Stimulated activated naive CD8-positive, alpha-beta T cell treated with anti-CD3 and anti-CD28 coated beads, Interleukin-15, Interleukin-2, amounts not matched to agents 100 ng/mL and 50 ng/mL, for 24 hours (primary cell): ENCODE results near the gene DROSHA.

Experiments used
- H3K27ac Mint-ChIP-seq: one replicate; pipeline ENCODE4 v1.8.0; 2021; ENCODE audit warnings: mild to moderate bottlenecking, mixed read lengths
- H3K27me3 Mint-ChIP-seq: one replicate; pipeline ENCODE4 v1.8.0; 2021; ENCODE audit warnings: mixed read lengths
- H3K36me3 Mint-ChIP-seq: one replicate; pipeline ENCODE4 v1.8.0; 2021; ENCODE audit warnings: low read depth, mixed read lengths
- H3K4me1 Mint-ChIP-seq: one replicate; pipeline ENCODE4 v1.8.0; 2021; ENCODE audit warnings: low read depth, mixed read lengths
- H3K4me3 Mint-ChIP-seq: one replicate; pipeline ENCODE4 v1.8.0; 2021; ENCODE audit warnings: mild to moderate bottlenecking, mixed read lengths
- H3K9me3 Mint-ChIP-seq: one replicate; pipeline ENCODE4 v1.8.0; 2021; ENCODE audit warnings: mixed read lengths

Gene DROSHA

DNA sequence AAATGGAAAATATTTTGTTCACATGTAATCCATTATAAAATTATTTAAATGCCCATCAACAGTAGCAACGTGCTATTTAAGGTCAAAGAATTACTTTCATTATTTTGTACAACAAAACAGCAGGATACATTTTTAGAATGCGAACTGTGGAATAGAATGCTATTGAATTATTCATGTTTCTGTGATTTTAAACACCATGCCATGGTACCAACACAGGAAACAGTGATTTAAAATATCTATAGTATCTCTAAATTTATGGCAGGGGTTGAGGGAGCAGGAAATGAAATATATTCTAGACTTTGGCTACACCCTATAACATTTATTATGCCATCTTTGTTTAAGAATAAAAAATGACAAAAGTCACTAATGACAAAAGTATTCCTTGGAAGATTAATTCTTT is 62.4 kb downstream of the DROSHA start:
- Mint-ChIP-seq H3K4me1 (no peaks in the 10 kb centered on the region), H3K9me3 (peaks cover 4% of the 10 kb centered on the region), H3K4me3 (no peak overlapping the region), H3K27me3 (no peaks in the 10 kb centered on the region), H3K27ac (no peak overlapping the region), H3K36me3 (peaks cover 79% of the 10 kb centered on the region)

DNA sequence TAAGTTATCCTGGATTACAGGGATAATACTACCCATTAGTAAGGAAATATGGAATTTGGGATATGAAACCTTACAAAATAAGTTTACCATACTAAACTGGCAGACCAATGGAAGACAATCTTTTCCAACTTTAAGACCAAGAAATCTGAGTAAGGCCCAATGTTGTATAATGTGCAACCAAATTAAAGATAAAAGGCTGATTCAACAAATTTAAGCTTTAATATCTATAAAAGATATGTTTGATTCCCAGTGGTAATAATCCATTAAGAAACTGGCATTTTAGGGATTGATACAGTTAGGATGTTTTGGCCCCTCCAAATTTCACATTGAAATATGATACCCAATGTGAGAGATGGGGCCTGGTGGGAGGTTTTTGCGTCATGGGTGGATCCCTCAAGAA is 66.6 kb downstream of the DROSHA start:
- H3K27me3 Mint-ChIP-seq: no peaks in the 10 kb centered on the region
- peaks cover 92% of the 10 kb centered on the region for H3K36me3 Mint-ChIP-seq
- no peak overlapping the region for H3K4me3 Mint-ChIP-seq

DNA sequence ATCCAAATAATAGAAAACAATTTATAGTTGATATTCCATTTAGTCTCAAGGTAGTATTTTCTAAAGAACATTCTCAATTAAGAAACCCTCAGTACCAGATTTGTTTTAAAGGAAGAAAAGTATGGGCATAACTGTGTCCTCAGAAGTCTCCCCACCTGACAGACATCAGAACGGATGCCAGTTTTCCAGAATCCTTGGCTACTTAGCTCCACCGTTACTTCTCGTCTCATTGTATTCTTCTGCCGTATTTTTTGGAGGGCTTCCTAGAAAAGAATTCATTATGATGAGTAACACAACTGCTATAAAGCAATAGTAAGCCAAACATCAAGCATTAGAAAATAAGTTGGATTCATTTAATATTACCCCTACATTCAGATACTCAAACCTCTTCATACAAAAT is 67.8 kb downstream of the DROSHA start:
- no peaks in the 10 kb centered on the region for H3K27me3 Mint-ChIP-seq
- H3K4me3 Mint-ChIP-seq: no peak overlapping the region
- no peak overlapping the region for H3K27ac Mint-ChIP-seq
- H3K36me3 Mint-ChIP-seq: peaks cover 95% of the 10 kb centered on the region
- H3K9me3 Mint-ChIP-seq: peaks cover 31% of the 10 kb centered on the region
- H3K4me1 Mint-ChIP-seq: no peaks in the 10 kb centered on the region

More for the DNA sequence above, 66.6 kb downstream of the DROSHA start:
- Mint-ChIP-seq H3K4me1 (no peaks in the 10 kb centered on the region), H3K9me3 (peaks cover 21% of the 10 kb centered on the region), H3K27ac (no peak overlapping the region)

DNA sequence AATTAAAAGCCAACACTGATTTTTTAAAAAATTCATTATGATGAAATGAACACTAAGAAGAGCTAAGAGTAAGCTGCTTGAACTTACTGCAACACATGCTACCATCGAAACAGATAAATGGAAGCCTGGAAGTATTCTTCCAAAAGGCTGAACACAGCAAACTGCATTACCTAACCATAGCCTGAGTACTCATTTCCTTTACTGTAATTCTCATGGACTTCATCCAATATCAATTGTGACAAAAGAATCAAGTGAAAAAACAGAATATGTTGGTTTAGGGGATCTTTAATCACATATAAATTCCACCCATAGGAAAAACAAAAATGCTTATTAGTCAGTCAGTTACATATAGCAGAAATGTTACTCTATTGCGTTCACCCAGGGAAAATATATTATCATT is 68.5 kb downstream of the DROSHA start:
- peaks cover 31% of the 10 kb centered on the region for H3K9me3 Mint-ChIP-seq
- no peaks in the 10 kb centered on the region for H3K4me1 Mint-ChIP-seq
- no peaks in the 10 kb centered on the region for H3K27me3 Mint-ChIP-seq
- H3K36me3 Mint-ChIP-seq: peaks cover 95% of the 10 kb centered on the region
- H3K27ac Mint-ChIP-seq: no peak overlapping the region
- H3K4me3 Mint-ChIP-seq: no peak overlapping the region

DNA sequence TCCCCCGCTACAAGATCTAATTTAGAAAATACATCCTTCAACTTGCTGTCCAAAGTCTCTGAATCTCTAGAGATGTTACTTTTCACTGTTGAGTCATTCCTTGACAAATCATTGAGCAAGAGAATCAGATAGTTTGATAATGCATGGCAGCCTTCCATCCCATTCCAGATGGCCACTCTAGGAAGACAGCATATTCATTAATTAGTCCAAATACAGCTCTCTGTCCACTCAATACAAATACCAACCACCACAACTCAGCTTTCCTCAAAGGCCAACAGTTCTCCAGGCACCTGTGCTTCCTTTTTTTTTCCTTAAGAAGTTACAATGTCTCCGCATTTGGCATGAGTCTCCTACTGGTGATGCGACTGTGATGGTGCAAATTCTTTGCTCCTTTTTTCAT is 72.3 kb downstream of the DROSHA start:
- no peak overlapping the region for H3K27ac Mint-ChIP-seq
- no peaks in the 10 kb centered on the region for H3K4me1 Mint-ChIP-seq
- H3K9me3 Mint-ChIP-seq: peaks cover 43% of the 10 kb centered on the region
- peaks cover 92% of the 10 kb centered on the region for H3K36me3 Mint-ChIP-seq
- no peaks in the 10 kb centered on the region for H3K27me3 Mint-ChIP-seq
- H3K4me3 Mint-ChIP-seq: no peak overlapping the region

DNA sequence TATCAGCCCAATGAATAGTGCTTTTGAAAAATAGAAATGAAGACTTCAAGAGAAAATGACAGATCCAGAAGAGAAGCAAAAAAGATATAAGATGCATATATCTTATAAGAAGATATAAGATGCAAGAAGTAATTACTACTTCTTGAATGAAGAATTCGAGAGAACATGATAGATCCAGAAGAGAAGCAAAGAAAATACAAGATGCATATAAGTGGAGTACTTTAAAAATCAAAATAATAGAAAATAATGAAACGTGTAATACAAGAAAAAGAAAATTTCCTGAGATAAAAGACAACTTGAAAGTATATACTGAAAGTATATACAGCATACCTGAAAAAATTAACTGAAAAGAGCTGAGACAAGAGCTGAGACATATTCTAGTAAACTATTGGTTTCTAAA is 76.7 kb downstream of the DROSHA start:
- H3K27me3 Mint-ChIP-seq: no peaks in the 10 kb centered on the region
- no peaks in the 10 kb centered on the region for H3K4me1 Mint-ChIP-seq
- H3K36me3 Mint-ChIP-seq: peaks cover 80% of the 10 kb centered on the region
- H3K9me3 Mint-ChIP-seq: peaks cover 25% of the 10 kb centered on the region
- H3K27ac Mint-ChIP-seq: no peak overlapping the region
- H3K4me3 Mint-ChIP-seq: no peak overlapping the region

DNA sequence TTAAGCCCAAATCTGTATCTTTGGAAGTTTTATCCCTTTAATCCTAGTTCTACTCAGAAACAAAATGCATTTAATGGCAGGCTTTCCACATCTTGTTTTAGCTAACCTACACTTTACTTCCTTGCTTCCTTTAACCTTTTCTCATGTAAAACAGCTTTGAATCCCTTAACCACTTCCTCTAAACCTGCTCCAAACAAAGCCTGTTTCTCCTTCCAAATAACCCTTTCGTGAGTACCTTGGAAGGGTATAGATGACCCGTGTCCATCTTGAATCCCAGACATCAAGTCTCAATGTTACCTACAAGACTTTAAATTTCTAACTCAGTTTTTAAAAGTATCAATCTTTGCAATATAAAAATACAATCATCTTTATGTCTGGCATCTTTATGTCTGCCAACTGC is 78.4 kb downstream of the DROSHA start:
- Mint-ChIP-seq H3K36me3 (peaks cover 82% of the 10 kb centered on the region), H3K4me1 (no peaks in the 10 kb centered on the region), H3K9me3 (peaks cover 16% of the 10 kb centered on the region), H3K4me3 (no peak overlapping the region), H3K27me3 (no peaks in the 10 kb centered on the region), H3K27ac (no peak overlapping the region)

DNA sequence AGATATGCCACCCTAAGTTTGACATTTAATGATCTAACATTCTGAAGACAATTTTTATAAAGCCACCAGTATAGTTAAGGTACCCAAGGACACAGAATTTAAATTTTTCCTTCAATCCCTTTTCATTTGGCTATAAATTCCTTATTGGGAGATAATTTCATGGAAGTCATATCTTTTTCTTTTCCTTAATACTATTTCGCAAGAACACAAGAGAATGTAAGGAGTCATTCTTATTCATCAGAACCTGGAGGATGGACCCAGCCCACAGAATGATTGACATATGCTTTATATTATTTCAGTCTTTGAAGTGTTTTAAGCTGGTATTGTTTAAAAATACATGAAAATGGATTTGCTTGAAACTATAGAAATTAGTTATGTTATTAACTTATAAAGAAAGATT is 79.6 kb downstream of the DROSHA start:
- no peak overlapping the region for H3K27ac Mint-ChIP-seq
- peaks cover 82% of the 10 kb centered on the region for H3K36me3 Mint-ChIP-seq
- no peak overlapping the region for H3K4me3 Mint-ChIP-seq
- no peaks in the 10 kb centered on the region for H3K4me1 Mint-ChIP-seq
- peaks cover 16% of the 10 kb centered on the region for H3K9me3 Mint-ChIP-seq
- H3K27me3 Mint-ChIP-seq: no peaks in the 10 kb centered on the region

DNA sequence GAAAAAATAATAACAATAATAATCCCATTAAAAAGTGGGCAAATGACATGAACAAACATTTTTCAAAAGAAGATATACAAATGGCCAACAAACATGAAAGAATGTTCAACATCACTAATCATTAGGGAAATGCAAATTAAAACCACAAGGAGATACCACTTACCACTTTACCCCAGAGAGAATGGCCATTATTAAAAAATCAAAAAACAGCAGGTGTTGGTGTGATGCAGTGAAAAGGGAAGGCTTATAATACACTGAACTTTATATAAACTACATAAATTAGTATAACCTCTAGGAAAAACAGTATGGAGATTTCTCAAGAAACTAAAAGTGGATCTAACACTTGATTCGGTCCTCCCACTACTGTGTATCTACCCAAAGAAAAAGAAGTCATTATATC is 81.9 kb downstream of the DROSHA start:
- Mint-ChIP-seq H3K36me3 (peaks cover 81% of the 10 kb centered on the region), H3K4me1 (no peaks in the 10 kb centered on the region), H3K9me3 (peaks cover 1% of the 10 kb centered on the region), H3K27ac (no peak overlapping the region), H3K27me3 (no peaks in the 10 kb centered on the region), H3K4me3 (no peak overlapping the region)

GRCh38 chr5:31449174-31449573 is 82.7 kb downstream of the DROSHA start:
- no peaks in the 10 kb centered on the region for H3K9me3 Mint-ChIP-seq
- peaks cover 86% of the 10 kb centered on the region for H3K36me3 Mint-ChIP-seq

GRCh38 chr5:31445041-31445600 is 86.8 kb downstream of the DROSHA start:
- Mint-ChIP-seq H3K27ac (no peak overlapping the region), H3K4me1 (no peaks in the 10 kb centered on the region), H3K27me3 (no peaks in the 10 kb centered on the region), H3K9me3 (no peaks in the 10 kb centered on the region), H3K36me3 (peaks cover 76% of the 10 kb centered on the region), H3K4me3 (no peak overlapping the region)

More at GRCh38 chr5:31449174-31449573, 82.7 kb downstream of the DROSHA start:
- H3K4me1 Mint-ChIP-seq: no peaks in the 10 kb centered on the region
- no peak overlapping the region for H3K4me3 Mint-ChIP-seq
- no peaks in the 10 kb centered on the region for H3K27me3 Mint-ChIP-seq
- no peak overlapping the region for H3K27ac Mint-ChIP-seq

- Mint-ChIP-seq H3K9me3 (no peaks in the 10 kb centered on the region), H3K36me3 (peaks cover 73% of the 10 kb centered on the region), H3K27ac (no peak overlapping the region), H3K4me3 (no peak overlapping the region), H3K27me3 (no peaks in the 10 kb centered on the region), H3K4me1 (no peaks in the 10 kb centered on the region)
Measured at GRCh38 chr5:31443572-31443971, 88.3 kb downstream of the DROSHA start.

DNA sequence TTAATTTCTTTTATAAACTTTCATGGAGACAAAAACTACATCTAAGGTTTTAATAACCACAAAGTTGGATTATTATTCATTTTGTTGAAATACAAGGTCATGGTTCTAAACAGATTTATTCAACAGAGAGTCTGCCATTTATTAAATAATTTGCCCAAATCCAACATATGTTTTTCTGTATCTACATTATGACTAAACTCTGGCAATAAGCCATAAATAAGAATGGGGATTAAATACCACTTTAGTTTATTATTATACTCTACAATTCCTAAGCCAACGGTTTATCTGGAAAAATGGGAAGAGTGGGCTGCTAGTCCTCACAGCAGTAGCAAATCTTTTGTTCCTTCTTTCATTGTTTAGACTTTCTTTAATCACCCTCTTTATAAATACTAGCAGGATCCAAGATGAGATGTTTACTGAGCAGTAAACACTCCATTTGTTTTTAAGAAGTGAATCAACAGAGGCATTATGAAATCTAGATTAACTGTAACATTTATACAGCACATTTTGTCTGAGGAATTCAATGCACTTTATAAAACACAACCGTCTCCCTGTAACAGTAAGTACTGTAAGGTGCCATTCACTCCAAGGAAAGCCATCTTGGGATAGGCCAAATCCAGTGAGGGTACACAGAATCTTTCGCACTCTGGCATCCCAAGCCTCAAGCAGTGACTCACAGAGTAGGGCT is 89.7 kb downstream of the DROSHA start:
- no peaks in the 10 kb centered on the region for H3K4me1 Mint-ChIP-seq
- H3K27me3 Mint-ChIP-seq: no peaks in the 10 kb centered on the region
- H3K27ac Mint-ChIP-seq: no peak overlapping the region
- H3K4me3 Mint-ChIP-seq: no peak overlapping the region
- H3K9me3 Mint-ChIP-seq: no peaks in the 10 kb centered on the region
- peaks cover 71% of the 10 kb centered on the region for H3K36me3 Mint-ChIP-seq

- Mint-ChIP-seq H3K9me3 (no peaks in the 10 kb centered on the region), H3K4me1 (no peaks in the 10 kb centered on the region), H3K27me3 (no peaks in the 10 kb centered on the region), H3K4me3 (no peak overlapping the region), H3K36me3 (peaks cover 69% of the 10 kb centered on the region), H3K27ac (no peak overlapping the region)
Measured at GRCh38 chr5:31436851-31437250, 95.0 kb downstream of the DROSHA start.

DNA sequence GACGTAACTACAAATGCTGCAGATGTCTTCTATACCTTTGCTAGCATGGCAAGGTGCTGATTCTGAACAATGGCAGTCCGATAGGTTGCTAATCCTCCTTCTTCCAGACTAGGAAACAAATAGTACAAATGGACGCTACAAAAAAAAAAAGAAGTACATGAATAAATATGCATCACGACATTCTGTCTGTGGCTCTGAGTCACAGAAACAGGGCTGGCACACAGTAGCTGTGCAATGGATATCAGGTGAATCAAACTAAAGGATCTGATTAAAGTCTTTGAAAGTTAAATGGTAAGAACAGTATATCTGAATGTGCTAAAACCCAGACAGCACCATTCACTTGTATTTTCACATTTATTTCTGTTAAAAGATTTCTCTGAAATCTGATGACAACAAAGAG is 96.2 kb downstream of the DROSHA start:
- no peaks in the 10 kb centered on the region for H3K4me1 Mint-ChIP-seq
- H3K4me3 Mint-ChIP-seq: no peak overlapping the region
- no peaks in the 10 kb centered on the region for H3K27me3 Mint-ChIP-seq
- peaks cover 75% of the 10 kb centered on the region for H3K36me3 Mint-ChIP-seq
- H3K9me3 Mint-ChIP-seq: no peaks in the 10 kb centered on the region
- H3K27ac Mint-ChIP-seq: no peak overlapping the region

GRCh38 chr5:31434898-31435297 is 97.0 kb downstream of the DROSHA start:
- no peaks in the 10 kb centered on the region for H3K27me3 Mint-ChIP-seq
- H3K9me3 Mint-ChIP-seq: no peaks in the 10 kb centered on the region
- no peak overlapping the region for H3K4me3 Mint-ChIP-seq
- peaks cover 83% of the 10 kb centered on the region for H3K36me3 Mint-ChIP-seq
- no peaks in the 10 kb centered on the region for H3K4me1 Mint-ChIP-seq
- no peak overlapping the region for H3K27ac Mint-ChIP-seq
